HEK293T (cell line): ENCODE results near the gene AADACL2.

Source experiments
- ARNT ChIP-seq: fragments of 450-650 bp; IDR thresholded peaks from 2 replicates; pipeline ENCODE4 v1.6.1; 2017; ENCODE audit warnings: mild to moderate bottlenecking
- BHLHE40 ChIP-seq: fragments of 450-650 bp; IDR thresholded peaks from 2 replicates; pipeline ENCODE4 v1.6.1; 2016; ENCODE audit warnings: mild to moderate bottlenecking, moderate library complexity, borderline replicate concordance
- FOXA1 ChIP-seq: fragments of 450-650 bp; IDR thresholded peaks from 2 replicates; pipeline ENCODE4 v1.6.1; 2016; ENCODE audit warnings: mild to moderate bottlenecking
- FOXM1 ChIP-seq: fragments of 450-650 bp; IDR thresholded peaks from 2 replicates; pipeline ENCODE4 v1.6.1; 2017; ENCODE audit warnings: mild to moderate bottlenecking, borderline replicate concordance
- SUZ12 ChIP-seq: fragments of 450-650 bp; IDR thresholded peaks from 2 replicates; pipeline ENCODE4 v1.6.1; 2016; ENCODE audit warnings: mild to moderate bottlenecking
- TARDBP ChIP-seq: fragments of 450-650 bp; IDR thresholded peaks from 2 replicates; pipeline ENCODE4 v1.6.1; 2016
- ZNF384 ChIP-seq: fragments of 450-650 bp; IDR thresholded peaks from 2 replicates; pipeline ENCODE4 v1.6.1; 2016
- TF ChIP-seq, protein P1 (sequence below): fragments of 450-650 bp; IDR thresholded peaks from 2 replicates; pipeline ENCODE4 v1.6.1; 2016

DNA sequence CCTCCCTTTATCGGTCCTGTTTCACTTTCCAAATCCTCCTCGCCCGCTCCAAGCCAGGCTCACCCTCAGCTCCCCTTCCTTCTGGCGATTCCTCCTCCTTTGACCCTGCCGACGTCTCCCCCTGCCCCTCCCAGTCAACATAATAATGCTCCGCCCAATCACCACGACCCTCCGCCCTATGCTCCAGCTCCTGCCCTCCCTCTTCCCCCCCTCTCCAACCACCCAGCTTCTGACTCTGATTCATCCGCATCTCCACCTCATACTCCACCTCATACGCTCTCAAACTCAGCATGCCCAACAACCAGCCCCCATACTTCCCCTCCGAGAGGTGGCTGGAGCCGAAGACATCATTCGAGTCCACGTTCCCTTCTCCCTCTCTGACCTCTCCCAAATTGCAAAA lies 73.1 kb downstream of the AADACL2 start:
- TF ChIP-seq FOXM1: no peak
- no peak for TF ChIP-seq FOXA1
- no peak for TF ChIP-seq SUZ12
- TF ChIP-seq ZNF384: no peak
- no peak for TF ChIP-seq TARDBP
- TF ChIP-seq ARNT: no peak
- TF ChIP-seq, protein P1, sequence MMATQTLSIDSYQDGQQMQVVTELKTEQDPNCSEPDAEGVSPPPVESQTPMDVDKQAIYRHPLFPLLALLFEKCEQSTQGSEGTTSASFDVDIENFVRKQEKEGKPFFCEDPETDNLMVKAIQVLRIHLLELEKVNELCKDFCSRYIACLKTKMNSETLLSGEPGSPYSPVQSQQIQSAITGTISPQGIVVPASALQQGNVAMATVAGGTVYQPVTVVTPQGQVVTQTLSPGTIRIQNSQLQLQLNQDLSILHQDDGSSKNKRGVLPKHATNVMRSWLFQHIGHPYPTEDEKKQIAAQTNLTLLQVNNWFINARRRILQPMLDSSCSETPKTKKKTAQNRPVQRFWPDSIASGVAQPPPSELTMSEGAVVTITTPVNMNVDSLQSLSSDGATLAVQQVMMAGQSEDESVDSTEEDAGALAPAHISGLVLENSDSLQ: no peak
- TF ChIP-seq BHLHE40: no peak
